HG03060 (cell line): Measurements from ENCODE around the gene KCNQ5.

Experiments used
- ATAC-seq: cut with Tn5 transposase; IDR thresholded peaks from one replicate; pipeline ENCODE4 v1.9.1; 2021; ENCODE audit warnings: low read depth, moderate number of reproducible peaks; ENCODE audit not compliant: unreplicated experiment

KCNQ5 gene

DNA sequence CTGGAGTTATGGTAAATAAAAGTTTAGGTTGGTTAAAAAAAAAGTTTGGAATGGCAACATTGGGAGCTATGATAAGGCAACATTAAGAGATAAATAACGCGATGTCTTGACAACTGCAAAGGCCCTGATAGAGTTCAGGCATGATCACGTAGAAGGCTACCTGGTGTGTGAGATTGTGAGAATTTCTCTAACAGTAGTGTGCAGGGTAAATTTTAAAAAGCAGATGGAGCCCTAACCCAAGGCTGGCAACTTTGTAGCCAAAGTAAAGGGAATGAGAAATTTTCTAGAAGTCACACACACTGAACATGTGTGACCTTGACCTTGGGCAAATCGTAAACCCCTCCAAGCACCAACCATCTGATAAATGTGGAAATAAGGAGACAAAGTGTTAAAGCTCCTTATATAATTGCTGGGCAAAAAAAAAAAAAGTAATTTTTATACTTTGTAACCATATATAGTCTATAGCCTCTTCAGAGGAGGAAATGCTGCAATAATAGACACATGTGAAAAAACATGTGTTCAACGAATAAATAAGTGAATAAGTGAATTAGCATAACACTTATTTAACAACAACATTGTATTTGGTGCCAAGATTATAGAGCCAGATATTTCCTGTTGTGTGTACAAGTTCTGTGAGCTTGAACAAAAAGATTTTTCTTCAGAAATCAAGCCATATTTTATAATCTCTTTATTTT lies 18.2 kb downstream of the KCNQ5 start:
- ATAC-seq, result no peak

GRCh38 chr6:72640615-72640930 lies 18.7 kb downstream of the KCNQ5 start:
- ATAC-seq, result no peak

DNA sequence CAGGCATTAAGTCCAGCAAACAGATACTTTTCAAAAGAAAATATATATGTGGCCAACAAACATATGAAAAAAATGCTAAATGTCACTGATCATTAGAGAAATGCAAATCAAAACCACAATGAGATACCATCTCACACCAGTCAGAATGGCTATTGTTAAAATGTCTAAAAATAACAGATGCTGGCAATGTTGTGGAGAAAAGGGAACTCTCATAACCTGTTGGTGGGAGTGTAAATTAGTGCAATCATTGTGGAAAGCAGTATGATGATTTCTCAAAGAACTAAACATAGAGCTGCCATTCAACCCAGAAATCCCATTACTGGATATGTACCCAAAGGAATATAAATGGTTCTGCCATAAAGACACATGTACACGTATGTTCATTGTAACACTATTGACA lies 20.6 kb downstream of the KCNQ5 start:
- peak; percentile 55 for ATAC-seq

DNA sequence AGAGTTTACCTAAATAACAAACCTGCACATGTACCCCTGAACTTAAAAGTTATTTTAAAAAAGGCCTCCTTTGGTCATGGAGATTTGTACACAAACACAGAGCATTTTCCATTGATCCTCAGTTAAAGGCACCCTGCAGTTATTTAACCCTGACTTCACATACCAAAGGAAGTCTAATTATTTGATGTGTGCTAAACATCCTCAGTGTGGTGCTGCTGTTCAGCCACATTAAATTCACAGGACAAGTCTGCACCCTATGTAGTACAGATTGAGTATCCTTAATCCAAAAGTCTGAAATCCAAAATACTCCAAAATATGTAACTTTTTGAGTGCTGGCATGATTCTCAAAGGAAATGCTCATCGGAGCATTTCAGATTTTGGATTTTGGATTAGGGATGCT lies 21.4 kb downstream of the KCNQ5 start:
- no peak for ATAC-seq

- ATAC-seq, result no peak
Measured at GRCh38 chr6:72646604-72647485, 25.0 kb downstream of the KCNQ5 start.

- no peak for ATAC-seq
Measured at GRCh38 chr6:72647489-72647888, 25.6 kb downstream of the KCNQ5 start.

DNA sequence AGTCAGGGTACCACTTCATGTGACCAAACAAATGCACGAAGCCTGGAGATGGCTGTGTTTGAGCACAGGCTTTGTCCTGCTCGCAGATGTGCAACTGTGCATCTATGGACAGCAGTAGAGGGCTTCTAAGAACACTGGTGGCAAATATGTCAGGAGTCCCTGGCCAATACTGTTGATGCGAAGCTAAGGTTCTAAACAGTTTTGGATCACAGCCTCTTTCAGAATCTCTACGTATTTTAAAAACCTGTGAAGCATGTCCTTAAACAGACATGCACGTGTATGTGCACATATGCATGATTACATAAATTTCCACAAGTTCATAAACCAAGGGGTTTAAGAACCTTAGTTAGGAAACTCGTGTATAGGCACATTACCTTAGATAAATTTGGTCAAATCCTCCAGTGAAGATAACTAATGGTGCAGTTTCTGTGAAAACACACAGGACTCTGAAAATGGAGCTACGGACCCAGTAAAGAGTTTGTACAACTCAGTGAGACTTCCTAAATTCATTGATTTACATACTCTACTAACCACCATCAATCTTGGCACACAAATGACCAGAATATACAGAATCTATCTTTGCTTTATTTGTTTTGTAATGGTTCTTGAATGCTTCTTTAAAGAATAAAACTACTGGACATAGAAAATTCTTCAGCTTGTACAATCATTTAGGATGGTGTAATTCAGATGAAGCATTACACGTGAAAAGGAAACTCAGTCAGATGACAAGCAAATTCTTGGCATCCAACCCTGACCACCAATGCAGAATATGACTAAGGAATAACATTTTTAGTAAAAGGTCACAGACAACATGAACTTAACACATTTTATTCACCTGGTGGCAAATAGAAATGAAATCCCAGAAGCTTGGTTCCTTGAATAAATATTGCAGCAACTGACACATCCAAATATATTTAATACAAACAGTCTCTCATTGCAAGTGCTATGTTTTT lies 27.4 kb downstream of the KCNQ5 start:
- ATAC-seq, result peak; percentile 72

- ATAC-seq, result no peak
Measured at GRCh38 chr6:72650081-72650745, 28.3 kb downstream of the KCNQ5 start.

GRCh38 chr6:72651174-72651573 lies 29.3 kb downstream of the KCNQ5 start:
- ATAC-seq, result no peak

DNA sequence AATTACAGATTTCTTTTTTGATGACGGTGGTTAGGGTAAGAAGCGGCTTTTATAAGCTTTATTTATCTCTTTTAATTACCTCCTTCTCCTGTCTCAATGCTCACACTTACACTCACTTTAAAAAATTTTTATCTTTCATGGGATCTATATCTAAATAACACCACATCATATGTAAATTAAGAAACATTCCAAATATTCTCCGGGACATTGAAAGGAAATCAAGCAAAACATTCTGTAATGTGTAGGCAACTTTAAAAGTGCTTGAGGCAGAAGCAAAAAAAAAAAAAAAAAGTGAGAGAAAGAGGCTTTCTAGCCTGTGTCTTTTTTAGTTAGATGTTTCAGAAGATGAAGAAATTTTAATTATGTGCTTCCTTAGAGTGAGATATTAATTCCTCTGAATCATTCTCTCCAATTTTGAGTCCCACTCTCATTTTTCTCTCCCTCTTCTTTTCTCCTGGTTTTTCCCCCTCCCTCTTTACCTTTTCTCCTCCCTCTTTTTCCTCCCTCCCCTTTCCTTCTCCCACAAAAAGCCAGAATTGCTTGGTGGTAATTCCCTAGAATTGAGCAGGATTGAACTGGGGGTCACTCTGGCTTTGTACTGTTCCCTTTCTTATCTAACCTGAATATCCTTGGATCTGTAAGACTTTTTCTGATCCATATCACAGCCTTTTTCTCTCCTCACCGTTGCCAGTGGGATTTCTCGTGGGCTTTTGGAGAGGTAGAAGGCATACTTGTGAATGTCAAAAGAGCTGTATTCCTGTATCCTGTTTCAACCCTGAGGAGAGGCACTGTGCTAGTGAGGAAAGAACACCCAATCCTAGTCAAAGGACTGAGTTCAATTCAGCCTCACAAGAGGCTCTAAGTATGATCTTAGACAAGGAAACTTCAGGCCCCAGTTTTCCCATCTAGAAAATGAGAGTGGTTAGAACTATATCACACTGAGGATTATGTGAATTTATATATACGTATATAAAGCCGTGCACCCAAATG lies 30.4 kb downstream of the KCNQ5 start:
- no peak for ATAC-seq

GRCh38 chr6:72653026-72653425 lies 31.2 kb downstream of the KCNQ5 start:
- no peak for ATAC-seq

GRCh38 chr6:72654071-72654621 lies 32.3 kb downstream of the KCNQ5 start:
- peak; percentile 45 for ATAC-seq

- ATAC-seq, result no peak
Measured at GRCh38 chr6:72657407-72658197, 35.7 kb downstream of the KCNQ5 start.

DNA sequence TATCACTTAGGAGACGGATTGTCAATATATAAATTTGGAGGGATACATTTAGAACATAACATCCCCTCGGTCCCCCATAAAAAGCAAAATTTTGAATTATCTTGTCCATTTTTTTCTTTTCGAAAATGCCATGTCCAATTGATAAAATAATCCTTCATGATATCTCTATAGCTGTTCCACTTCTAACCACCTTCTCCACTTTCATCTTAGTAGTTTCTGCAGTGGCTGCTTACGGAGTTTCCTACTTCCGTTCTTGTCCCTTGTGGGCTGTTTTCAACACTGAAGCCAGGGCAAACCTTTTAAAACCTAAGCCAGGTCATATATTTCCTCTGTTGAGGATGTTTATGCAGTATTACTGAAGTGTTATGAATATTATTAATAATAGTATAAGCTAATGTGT lies 37.9 kb downstream of the KCNQ5 start:
- no peak for ATAC-seq

- ATAC-seq, result no peak
Measured at GRCh38 chr6:72661411-72661810, 39.5 kb downstream of the KCNQ5 start.

DNA sequence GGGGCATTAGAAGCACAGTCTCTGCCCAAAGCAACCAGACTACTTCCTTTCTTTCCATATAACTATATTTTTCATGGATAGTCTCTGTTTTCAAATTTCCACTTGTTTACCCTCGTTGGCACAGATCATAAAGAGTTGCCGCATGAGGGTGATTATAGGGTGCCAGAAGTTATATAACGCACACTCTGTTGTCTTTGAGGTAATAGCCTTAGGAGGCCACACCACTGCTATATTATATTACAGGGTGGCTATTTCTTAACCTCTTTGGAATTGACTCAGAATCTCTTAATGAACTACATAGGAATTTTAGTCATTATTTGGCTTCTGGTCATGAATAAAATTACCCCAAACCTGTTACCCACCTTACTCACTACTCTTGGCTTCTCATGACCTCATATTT lies 43.7 kb downstream of the KCNQ5 start:
- ATAC-seq, result no peak

DNA sequence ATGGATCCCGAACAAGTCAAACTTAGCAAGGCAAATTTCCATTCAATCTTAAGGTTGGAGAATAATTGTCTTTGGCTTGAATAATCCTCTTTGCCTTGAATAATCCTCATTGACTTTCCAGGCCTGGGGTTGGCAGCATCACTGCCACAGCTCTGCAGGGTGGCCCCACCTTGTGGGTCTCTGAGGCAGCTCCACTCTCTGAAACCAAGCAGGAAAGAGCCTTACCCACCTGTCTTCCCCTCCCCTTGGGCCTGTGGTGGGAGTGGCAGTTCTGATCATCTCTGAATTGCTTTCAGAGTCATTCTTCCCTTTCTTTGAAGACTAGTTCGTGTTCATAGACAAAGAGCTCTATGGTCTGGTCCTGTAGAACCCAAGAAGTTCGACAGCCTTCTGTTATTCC lies 47.5 kb downstream of the KCNQ5 start:
- ATAC-seq, result no peak

DNA sequence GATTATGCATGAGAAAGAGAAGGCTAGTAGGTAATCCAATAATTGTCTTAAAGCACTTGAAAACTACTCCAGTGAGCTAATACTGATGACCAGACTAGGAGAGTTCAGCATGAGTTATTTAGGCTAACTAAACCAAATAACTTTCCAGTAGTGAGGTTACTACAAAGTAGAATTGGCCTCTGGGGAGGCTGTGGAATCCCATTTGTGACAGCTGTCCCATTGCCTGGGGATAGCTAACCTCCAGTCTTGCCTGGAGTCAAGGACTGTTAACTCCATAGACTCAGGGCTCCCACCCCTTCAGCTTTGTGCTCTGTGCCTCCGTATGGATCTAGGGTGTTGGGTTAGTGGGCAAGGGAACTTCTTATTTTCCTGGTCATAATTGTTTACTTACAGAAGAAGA lies 51.0 kb downstream of the KCNQ5 start:
- no peak for ATAC-seq
